B cell (primary cell): Measurements from ENCODE around the gene EVL. TPM values are rescaled to one million over a fixed set of nuclear protein-coding genes. Genes with fewer than 3 reads are reported as not detected.

ENCODE experiments used
- ATAC-seq: fragments of 200-7000 bp; cut with Tn5 transposase; one replicate; pipeline ENCODE4 v1.10.0; 2021; ENCODE audit warnings: low read depth, mild to moderate bottlenecking, moderate number of reproducible peaks, moderate library complexity
- CTCF ChIA-PET: fragments of 350-600 bp; sonication (Branson Sonifier 250); formaldehyde crosslinking; loops from one replicate; lab custom pipeline; 2021; ENCODE audit warnings: antibody characterized with exemption, inconsistent platforms; lab: Charles Lee
- POLR2A ChIA-PET: fragments of 350-600 bp; sonication (Branson Sonifier 250); formaldehyde crosslinking; loops from one replicate; lab custom pipeline; 2021; ENCODE audit warnings: antibody characterized with exemption; lab: Charles Lee
- DNase-seq: peaks from one replicate; pipeline ENCODE4 v3.0.0; 2013
- H2AFZ ChIP-seq: 2 replicates; pipeline ENCODE4 v1.6.1; 2012; ENCODE audit warnings: mild to moderate bottlenecking, low read depth, low read length; ENCODE audit not compliant: insufficient read depth, poor library complexity, severe bottlenecking
- H3K27ac ChIP-seq, 2 donors: 1 replicate in 1 of 2; 2 replicates in 1 of 2; pipeline ENCODE4 v1.5.1; 2012 to 2013; ENCODE audit warnings: low read length in 2 of 2, mild to moderate bottlenecking in 2 of 2, moderate library complexity in 1 of 2
- H3K27me3 ChIP-seq, 4 experiments: fragments of 200-600 bp in 1 of 4; sonication (generic) in 1 of 4; replicated peaks in 1 of 4; 1 replicate in 2 of 4; 2 replicates in 2 of 4; pipeline versions ENCODE4 v1.6.1 to v1.7.0; 2013 to 2016; ENCODE audit warnings: low read length in 3 of 4, mild to moderate bottlenecking in 2 of 4, mixed read lengths in 1 of 4, moderate library complexity in 1 of 4; ENCODE audit not compliant: insufficient read depth in 4 of 4, control insufficient read depth in 3 of 4; ENCODE audit errors: control extremely low read depth in 1 of 4
- H3K36me3 ChIP-seq, 2 experiments: replicated peaks in 1 of 2; 1 replicate in 1 of 2; 2 replicates in 1 of 2; pipeline versions ENCODE4 v1.6.1 to v1.7.1; 2013; ENCODE audit warnings: low read length in 1 of 2; ENCODE audit not compliant: insufficient read depth in 2 of 2, control insufficient read depth in 1 of 2; ENCODE audit errors: control extremely low read depth in 1 of 2, extremely low read depth in 1 of 2
- H3K4me1 ChIP-seq, 2 donors: fragments of 200-600 bp in 1 of 2; sonication (generic) in 1 of 2; 1 replicate in 1 of 2; 2 replicates in 1 of 2; pipeline versions ENCODE4 v1.5.1 to v1.6.1; 2013 to 2017; ENCODE audit warnings: low read length in 2 of 2; ENCODE audit not compliant: control insufficient read depth in 2 of 2, insufficient read depth in 2 of 2
- H3K4me2 ChIP-seq: replicated peaks from 2 replicates; pipeline ENCODE3; 2012; ENCODE audit warnings: mild to moderate bottlenecking, low read depth, low read length; ENCODE audit not compliant: poor library complexity, severe bottlenecking
- H3K4me3 ChIP-seq, 5 experiments: fragments of 200-600 bp in 1 of 5; sonication (generic) in 1 of 5; 1 replicate in 3 of 5; 2 replicates in 2 of 5; pipeline versions ENCODE4 v1.5.1 to v1.7.0; 2011 to 2016; ENCODE audit warnings: low read length in 4 of 5, mild to moderate bottlenecking in 4 of 5, low read depth in 2 of 5, control low read depth in 1 of 5, moderate library complexity in 1 of 5; ENCODE audit not compliant: insufficient read depth in 1 of 5; ENCODE audit errors: control extremely low read depth in 1 of 5, extremely low read depth in 1 of 5
- H3K79me2 ChIP-seq: fragments of 200-600 bp; sonication (generic); one replicate; pipeline ENCODE4 v1.6.0; 2016; ENCODE audit warnings: low read length; ENCODE audit not compliant: control insufficient read depth, insufficient read depth
- H3K9ac ChIP-seq: fragments of 200-600 bp; sonication (generic); 2 replicates; pipeline ENCODE4 v1.6.1; 2017; ENCODE audit warnings: mild to moderate bottlenecking, low read length, moderate library complexity
- H3K9me3 ChIP-seq, 3 donors: one replicate each; pipeline versions ENCODE4 v1.6.1 to v1.7.1; 2013; ENCODE audit warnings: low read length in 2 of 3; ENCODE audit not compliant: control insufficient read depth in 2 of 3, insufficient read depth in 1 of 3; ENCODE audit errors: control extremely low read depth in 1 of 3
- H4K20me1 ChIP-seq: 2 replicates; pipeline ENCODE4 v1.6.0; 2012; ENCODE audit warnings: mild to moderate bottlenecking, low read length; ENCODE audit not compliant: insufficient read depth, control insufficient read depth, poor library complexity, severe bottlenecking
- H3K27ac Mint-ChIP-seq: one replicate; pipeline ENCODE4 v1.8.0; 2021; ENCODE audit warnings: mixed read lengths
- H3K27me3 Mint-ChIP-seq: one replicate; pipeline ENCODE4 v1.8.0; 2021; ENCODE audit warnings: mixed read lengths
- H3K4me1 Mint-ChIP-seq: one replicate; pipeline ENCODE4 v1.8.0; 2021; ENCODE audit warnings: mixed read lengths
- H3K4me3 Mint-ChIP-seq: one replicate; pipeline ENCODE4 v1.8.0; 2021; ENCODE audit warnings: mixed read lengths
- H3K9me3 Mint-ChIP-seq: one replicate; pipeline ENCODE4 v1.8.0; 2022; ENCODE audit warnings: mixed read lengths; ENCODE audit not compliant: insufficient read depth
- EZH2 ChIP-seq: IDR thresholded peaks from 2 replicates; pipeline ENCODE4 v1.6.1; 2012; ENCODE audit warnings: borderline replicate concordance, low read depth, mild to moderate bottlenecking, moderate library complexity, low read length; ENCODE audit not compliant: insufficient read depth, poor library complexity, severe bottlenecking
- WGBS: methylation state at CpG from one replicate; pipeline ENCODE4 v1.1.5; 2013; ENCODE audit warnings: missing lambda C conversion rate; ENCODE audit not compliant: insufficient coverage; 5-methylcytosine and 5-hydroxymethylcytosine counted together
- intact Hi-C: fragments of 100-400 bp; cut with micrococcal nuclease; formaldehyde crosslinking; loops from one replicate; pipeline ENCODE4 v1.10.0; 2022
- polyA plus RNA-seq: library from polyadenylated mRNA; depleted of rRNA; stranded (reverse); fragments of >200 nt; gene quantifications from 2 replicates; pipeline ENCODE4 v1.2.3, GENCODE V29; 2012
- total RNA-seq, 2 donors: library from RNA; stranded (reverse); fragments of 120-200 nt in 1 of 2; gene quantifications; 1 replicate in 1 of 2; 2 replicates in 1 of 2; pipeline versions ENCODE4 v1.2.3 to v1.2.4, GENCODE V29; 2013 to 2022
- TF ChIP-seq, protein P1 (sequence below): fragments of 200-600 bp; IDR thresholded peaks from one replicate; pipeline ENCODE4 v1.8.0; 2022; ENCODE audit warnings: antibody characterized with exemption, mild to moderate bottlenecking

Gene EVL
- total and polyA plus RNA-seq, 2 donors (not counting 1 experiment from before 2014, with no cell fraction given): 486 to 892 TPM

DNA sequence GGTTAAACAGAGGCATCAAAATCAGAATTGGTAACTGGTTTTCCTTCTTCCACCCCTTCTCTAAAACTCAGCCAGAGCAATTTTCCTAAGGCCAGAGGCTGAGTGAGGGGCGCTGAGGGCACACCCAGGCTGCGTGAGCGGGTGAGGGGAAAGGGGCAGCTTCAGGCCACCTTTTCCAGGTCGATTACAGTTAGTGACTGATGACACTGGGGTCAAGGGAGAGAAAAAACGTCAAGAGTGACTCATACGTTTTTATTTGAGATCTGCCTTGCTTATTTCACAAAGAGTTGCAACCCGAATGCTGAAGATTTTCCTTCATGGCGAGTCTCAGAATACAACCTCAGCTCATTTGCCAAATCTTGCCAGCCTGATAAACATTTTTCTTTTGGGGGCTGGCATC, 46.7 kb upstream of the EVL start:
- TF ChIP-seq, protein P1, sequence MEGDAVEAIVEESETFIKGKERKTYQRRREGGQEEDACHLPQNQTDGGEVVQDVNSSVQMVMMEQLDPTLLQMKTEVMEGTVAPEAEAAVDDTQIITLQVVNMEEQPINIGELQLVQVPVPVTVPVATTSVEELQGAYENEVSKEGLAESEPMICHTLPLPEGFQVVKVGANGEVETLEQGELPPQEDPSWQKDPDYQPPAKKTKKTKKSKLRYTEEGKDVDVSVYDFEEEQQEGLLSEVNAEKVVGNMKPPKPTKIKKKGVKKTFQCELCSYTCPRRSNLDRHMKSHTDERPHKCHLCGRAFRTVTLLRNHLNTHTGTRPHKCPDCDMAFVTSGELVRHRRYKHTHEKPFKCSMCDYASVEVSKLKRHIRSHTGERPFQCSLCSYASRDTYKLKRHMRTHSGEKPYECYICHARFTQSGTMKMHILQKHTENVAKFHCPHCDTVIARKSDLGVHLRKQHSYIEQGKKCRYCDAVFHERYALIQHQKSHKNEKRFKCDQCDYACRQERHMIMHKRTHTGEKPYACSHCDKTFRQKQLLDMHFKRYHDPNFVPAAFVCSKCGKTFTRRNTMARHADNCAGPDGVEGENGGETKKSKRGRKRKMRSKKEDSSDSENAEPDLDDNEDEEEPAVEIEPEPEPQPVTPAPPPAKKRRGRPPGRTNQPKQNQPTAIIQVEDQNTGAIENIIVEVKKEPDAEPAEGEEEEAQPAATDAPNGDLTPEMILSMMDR: no peak
- TF ChIP-seq EZH2: no peak
- Histone ChIP-seq H3K27ac (no peak overlapping the region), H3K9me3 (no peaks in the 10 kb centered on the region), H3K27me3 (peaks cover 0 to 2% (median 0%) of the 10 kb centered on the region in 4 experiments), H3K4me3 (no peak overlapping the region), H3K4me1 (no peaks in the 10 kb centered on the region), H3K9ac (no peak overlapping the region), H3K79me2 (no peaks in the 10 kb centered on the region), H3K36me3 (no peaks in the 10 kb centered on the region), H2AFZ (no peak overlapping the region), H4K20me1 (no peaks in the 10 kb centered on the region), H3K4me2 (no peak overlapping the region)
- Mint-ChIP-seq H3K9me3 (no peaks in the 10 kb centered on the region), H3K4me3 (no peak overlapping the region), H3K27me3 (no peaks in the 10 kb centered on the region), H3K27ac (no peak overlapping the region), H3K4me1 (peaks cover 3% of the 10 kb centered on the region)
- ChIA-PET POLR2A (no interaction called here), CTCF (no interaction called here)
- WGBS: 92% methylated on average over 8 of the region's 8 CpGs
- intact Hi-C loops: no loop called here
- ATAC-seq (no peak), DNase-seq (no peak)

DNA sequence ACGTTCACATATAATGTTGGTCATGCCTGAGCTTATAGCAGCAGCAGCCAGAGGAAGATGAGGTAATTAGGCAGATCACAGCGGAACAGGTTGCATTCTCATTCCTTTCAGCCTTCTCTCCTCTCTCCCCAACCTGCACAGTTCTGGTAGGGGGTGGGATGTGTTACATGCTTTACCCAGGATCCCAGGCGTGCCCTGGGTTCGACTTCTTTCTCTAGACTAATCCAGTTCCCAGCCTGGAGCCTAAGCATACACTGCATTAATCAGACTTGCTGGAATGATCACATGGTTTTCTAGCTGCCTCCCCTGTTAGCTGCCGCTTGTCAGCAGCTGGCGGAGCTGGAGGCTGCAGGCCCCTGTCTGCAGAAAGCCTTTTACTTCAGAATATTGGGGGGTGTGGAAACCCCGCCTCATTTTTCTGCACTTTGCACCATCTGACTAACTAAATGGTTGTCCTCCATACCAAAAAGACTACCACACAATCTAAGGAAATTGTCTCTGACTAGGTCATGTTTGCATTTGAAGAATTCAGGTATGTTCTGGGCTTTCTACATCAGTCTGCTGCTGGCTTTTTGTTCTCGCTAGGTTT, 46.0 kb upstream of the EVL start:
- WGBS: 85% methylated on average over 2 of the region's 8 CpGs
- no peak for DNase-seq
- no peak for ATAC-seq
- H3K27me3 Mint-ChIP-seq: no peaks in the 10 kb centered on the region
- Histone ChIP-seq H3K4me1 (no peaks in the 10 kb centered on the region), H3K27ac (no peak overlapping the region), H3K36me3 (no peaks in the 10 kb centered on the region), H4K20me1 (no peaks in the 10 kb centered on the region), H3K9me3 (no peaks in the 10 kb centered on the region), H3K4me2 (no peak overlapping the region), H2AFZ (no peak overlapping the region), H3K9ac (no peak overlapping the region), H3K79me2 (no peaks in the 10 kb centered on the region), H3K4me3 (no peak overlapping the region), H3K27me3 (peaks cover 0 to 2% (median 0%) of the 10 kb centered on the region in 4 experiments)
- no peak for TF ChIP-seq EZH2
- TF ChIP-seq, protein P1: no peak
- H3K4me1 Mint-ChIP-seq: peaks cover 3% of the 10 kb centered on the region
- ChIA-PET POLR2A (no interaction called here), CTCF (no interaction called here)
- no peaks in the 10 kb centered on the region for H3K9me3 Mint-ChIP-seq
- no peak overlapping the region for H3K4me3 Mint-ChIP-seq
- no peak overlapping the region for H3K27ac Mint-ChIP-seq
- intact Hi-C loops: no loop called here
